HG02571 (cell line): ENCODE data around the gene BATF3.

Source experiments
- ATAC-seq: cut with Tn5 transposase; IDR thresholded peaks from one replicate; pipeline ENCODE4 v1.9.1; 2021; ENCODE audit warnings: mild to moderate bottlenecking, moderate library complexity; ENCODE audit not compliant: unreplicated experiment

Gene BATF3

DNA sequence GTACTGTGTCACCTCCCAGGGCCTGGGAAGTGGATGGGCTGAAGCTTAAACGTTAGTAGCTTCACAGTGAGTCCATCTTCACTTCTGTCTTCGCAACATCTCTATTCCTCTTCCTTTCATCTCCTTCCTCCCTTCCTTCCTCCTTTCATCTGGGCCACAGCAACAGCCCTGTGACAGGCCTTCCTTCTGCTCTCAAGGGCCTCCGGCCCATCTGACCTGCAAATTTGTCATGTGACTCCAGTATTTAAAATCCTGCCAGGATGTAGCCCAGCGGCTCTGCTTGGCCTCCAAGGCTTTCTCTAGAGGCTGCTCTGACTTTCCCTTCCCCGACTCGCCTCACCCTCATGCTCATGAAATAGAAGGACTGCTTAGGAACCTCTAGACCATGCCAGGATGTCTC, 10.9 kb upstream of the BATF3 start:
- ATAC-seq = no peak

DNA sequence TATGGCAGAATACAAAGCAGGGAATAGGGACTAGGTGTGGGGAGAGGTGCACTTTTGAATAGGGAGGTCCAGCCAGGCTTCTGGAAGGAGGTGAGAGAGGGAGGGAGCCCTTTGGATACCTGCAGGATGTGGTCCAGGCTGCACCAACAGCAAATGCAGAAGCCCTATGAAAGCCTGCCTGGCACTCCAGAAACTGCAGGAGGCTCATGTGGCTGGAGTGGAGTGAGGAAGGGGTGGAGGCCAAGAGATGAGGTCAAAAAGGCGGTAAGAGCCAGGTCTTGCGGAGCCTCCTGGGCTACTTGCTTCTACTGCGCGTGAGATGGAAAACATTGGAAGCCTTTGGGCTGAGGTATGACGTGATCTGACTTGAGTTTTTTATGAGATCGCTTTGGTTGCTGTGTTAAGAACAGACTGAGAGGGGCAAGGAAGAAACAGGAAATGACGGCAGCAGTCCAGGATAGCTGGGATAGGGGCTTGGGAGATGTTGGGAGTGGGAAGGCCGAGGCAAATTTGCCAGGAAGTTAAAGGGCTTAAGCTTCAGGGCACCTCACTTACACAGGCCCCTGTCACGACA, 4.4 kb upstream of the BATF3 start:
- no peak for ATAC-seq

DNA sequence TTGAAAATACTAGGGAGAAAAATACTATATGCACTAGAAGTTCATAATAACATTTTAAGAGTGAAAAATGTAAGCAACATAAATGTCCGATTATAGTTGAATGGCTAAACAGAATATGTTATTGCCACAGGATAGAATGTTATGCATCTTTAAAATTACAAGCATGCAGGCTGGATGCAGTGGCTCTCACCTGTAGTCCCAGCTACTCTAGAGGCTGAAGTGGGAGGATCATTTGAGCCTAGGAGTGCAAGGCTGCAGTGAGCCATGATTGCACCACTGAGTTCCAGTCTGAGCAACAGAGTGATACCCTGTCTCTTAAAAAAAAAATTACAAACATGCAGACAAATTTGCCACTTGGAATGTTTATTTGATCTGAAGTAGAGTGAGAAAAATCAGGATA, 3.0 kb upstream of the BATF3 start:
- no peak for ATAC-seq

DNA sequence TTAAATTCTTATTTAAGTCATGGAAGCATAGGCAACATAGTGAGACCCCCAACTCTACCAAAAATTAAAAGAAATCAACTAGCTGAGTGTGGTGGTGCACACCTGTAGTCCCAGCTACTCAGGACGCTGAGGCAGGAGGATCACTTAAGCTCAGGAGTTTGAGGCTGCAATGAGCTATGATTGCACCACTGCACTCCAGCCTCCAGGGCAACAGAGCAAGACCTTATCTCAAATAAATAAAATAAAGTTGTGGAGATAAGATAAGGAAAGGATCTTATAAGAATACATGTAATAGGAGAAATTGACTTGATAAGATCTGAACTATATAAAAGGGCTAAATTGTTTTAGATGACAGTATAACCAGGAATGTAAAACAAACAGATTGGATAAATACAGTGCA, 2.3 kb upstream of the BATF3 start:
- ATAC-seq = no peak

DNA sequence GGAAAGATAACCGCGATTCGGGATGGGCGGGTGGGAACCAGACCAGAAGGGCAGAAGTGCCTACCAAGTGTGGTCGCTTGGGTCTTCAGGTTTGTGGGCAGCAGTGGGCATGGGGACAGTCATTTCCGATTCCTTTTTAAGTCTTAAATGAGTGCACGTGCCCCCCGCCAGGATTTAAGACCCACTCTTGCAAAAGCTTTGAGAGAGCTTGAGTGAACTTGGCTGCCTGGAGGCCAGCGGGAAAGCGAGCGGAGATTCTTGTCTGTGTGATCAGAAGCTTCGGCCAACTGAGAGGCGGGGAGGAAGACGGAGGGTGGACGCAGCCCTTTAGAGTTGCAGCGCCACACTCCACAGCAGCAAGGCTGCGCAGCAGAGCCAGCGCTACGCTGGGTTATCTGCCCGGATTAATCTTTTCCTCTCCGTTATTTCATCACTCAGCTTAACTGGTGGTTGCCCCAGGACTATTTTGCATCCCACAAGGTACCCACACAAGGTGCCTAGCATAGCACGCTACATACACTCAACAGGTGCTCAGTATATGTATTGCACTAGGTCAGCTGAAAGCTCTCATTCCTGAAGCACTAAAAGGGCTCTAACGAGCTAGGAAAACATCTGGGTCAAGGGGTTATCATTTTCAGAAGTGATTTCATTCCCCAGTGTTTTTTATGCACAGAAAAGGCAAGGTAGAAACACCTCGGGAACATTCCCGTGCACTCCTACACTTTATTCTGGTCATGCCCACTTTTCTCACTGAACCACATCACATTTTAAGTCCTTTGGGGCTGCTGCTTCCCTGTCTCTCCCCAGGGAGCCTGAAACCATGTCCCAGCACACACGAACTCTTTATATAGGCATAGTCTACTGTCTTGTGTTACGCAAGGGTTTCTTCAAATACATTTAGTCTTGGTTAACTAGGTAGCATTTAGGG, 1.5 kb upstream of the BATF3 start:
- no peak for ATAC-seq

- ATAC-seq = no peak
Observed at GRCh38 chr1:212700223-212700891, 717 bp upstream of the BATF3 start.

DNA sequence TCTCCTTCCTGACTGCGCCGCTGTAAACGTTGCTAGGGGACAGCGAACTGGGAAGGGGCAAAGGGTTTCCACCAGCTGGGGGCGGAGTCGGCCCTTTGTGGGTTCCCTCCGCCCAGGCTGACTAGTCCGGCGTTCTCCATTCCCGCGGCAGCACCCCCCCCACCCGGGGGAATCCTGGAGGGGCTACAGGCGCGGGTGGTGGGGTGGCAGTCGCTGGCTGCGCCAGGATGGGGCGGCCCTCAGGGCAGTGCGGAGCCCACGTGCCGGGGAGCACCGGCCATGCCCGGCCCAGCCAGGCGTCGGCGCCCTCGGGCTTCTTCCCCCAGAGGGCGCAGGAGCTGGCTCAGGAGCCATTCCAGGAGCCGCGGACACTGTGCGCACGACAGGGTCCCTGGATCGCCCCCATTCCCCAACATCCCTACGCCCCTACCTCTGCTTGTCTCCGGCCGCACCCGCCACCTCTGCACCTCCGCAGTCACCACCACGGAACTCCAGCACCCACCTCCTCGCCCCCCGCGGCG, 476 bp downstream of the BATF3 start:
- ATAC-seq = peak; percentile 50

DNA sequence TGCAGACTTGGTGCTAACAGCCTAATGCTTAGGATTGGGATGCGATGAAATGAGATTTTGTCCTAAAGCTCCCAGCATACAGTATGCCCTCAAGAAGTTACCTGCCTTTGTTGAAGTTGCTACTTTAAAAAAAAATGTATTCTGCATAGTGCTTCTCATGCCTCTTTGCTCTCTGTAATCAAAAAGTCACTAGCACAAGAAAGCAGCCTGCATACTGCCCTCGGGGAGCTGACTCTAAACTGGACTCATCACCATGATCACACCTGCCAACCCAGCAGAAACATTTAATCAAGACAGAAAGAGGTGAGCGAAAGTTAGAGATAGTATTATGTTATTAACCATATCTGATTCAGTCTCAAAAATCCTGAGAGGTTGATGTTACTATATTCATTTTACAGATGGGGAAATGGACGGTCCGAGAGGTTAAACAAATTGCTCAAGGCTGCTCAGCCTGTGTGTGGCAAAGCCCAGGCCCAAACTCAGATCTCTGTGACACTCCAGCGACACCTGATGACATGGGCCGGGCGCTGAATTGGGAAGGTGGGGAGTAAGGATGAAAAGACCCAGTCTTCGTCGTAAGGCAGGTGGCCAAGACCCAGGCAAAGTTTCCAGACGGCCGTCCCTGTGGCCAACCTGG, 1.1 kb downstream of the BATF3 start:
- peak; percentile 10 for ATAC-seq

DNA sequence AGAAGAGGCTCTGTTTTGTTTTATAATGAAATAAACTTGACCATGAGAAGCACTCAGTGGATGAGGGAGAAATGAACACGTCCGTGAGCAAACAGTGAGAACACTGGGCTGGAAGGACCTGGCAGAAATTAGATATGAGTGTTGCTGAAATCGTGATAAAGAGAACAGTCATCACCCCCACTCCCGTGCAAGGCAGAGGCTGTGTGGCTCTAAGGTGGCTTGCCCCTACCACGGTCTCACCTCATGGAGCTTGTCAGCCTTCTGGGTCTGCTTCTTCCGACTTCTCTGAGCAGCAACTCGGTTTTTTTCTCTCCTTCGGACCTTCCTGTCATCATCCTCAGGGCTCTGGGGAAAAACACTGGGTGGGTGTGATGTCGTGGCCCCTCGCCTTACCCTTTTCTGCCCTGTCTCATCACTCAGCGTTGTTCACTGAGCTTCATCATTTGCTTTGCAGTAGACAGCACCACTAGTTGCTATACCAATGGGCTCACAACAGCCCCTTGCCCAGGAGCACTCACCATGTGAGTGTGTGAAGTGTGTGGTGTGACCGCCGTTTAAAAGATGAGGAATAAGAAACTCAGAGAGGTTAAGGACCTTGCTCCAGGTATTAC, 2.8 kb downstream of the BATF3 start:
- no peak for ATAC-seq

- ATAC-seq = no peak
Observed at GRCh38 chr1:212692774-212693644, 6.6 kb downstream of the BATF3 start.

DNA sequence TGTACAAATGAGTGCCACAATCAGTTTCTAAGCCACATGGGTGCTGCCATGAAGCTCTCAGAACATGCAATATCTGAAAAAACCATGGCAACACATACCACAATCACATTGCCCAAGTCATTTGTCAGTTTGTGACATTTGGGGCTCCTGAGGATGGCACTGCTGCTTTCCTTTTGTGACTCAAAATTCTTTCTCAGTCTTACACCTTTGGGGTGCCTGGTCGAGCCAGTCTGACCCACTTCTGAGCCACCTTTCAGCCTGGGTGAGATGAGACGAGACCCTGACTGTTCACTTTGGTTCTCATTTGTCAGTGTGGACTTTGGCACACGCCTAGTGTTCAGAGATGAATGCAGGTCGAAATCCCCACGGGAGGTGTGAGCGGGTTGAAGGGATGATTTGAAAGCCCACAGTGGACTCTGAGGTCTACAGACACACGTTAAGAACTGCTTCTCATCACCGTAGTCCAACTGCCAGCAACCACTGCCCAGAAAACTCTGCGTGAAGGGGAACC, 8.0 kb downstream of the BATF3 start:
- ATAC-seq = no peak

DNA sequence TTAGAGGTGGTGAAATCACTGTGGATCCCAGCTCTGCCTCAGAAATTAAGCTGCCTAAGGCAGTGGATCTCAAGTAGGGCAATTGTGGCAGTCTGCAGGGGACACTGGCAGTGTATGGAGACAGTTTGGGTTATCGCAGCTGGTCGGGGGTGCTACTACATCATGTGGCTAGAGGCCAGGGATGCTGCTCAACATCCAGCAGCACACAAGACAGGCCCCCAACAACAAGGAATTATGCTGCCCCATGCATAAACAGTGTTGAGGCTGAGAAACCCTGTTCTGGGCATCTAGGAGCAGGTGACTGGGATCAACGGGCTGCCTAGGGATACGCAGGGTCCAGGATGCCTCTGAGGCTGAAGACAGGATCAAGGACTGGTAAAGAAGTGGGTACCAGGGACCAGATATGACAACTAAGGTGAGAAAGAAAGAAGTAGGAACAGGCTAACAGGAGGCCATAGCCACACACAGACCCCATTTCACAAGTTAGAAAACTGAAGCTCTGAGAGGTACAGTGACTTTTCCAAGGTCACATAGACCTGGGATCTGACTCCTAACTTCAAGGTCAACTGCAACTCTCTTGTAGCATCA, 8.7 kb downstream of the BATF3 start:
- no peak for ATAC-seq

DNA sequence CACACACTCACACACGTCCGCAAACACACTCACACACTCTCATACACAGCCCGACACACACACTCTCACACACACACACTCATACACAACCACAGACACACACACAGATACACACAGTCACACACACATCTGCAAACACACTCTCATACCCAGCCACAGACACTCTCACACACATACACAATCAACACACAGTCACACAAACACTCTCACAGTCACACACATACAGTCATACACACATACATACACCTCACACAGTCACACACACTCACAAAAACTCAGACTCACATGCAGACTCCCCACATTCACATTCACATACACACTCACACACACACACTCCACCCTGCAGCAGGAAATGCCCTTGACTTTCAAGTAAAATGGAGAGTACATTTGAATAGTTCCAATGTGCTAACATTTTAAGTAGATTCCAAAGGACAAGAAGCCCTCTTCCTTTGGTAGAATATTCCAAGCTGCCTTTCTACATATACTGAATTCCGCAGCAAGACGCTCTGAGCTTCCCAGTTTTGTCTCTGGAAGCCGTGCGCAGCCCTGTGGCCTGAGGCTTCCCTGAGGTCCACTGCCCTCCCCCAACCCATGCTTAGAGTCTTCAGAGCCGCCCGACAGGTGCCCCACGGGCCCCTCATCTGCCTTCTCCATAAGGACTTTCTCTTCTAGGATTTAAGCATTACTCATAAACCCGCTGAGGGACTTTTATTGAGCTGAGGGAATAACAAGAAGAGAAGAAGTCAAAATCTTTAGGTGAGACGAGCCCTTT, 9.7 kb downstream of the BATF3 start:
- no peak for ATAC-seq

DNA sequence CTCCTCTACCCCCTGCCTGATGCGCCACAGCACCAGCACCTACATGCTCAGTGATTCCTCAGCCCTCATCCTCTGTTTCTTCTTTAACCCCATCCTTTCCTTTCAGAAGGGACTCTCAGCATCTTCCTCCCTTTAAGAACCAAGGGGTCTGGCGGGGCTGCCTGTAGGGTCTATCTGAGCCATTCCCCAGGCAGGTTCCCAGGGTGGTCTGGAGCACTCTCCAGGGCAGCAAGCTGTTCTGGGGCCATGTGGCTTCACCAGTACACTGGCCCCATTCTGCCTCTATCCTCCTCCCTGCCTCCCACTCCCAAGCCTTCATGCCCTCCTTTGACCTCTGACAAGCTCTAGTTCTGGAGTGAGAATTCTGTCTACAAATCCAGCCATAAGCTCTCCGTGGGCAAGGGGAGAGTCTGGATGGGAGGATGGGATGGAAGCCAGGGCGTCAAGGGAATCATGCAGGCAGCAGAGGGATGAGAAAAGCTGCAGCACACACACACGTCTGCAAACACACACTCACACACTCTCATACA, 10.4 kb downstream of the BATF3 start:
- no peak for ATAC-seq

GRCh38 chr1:212688341-212689047, 11.1 kb downstream of the BATF3 start:
- ATAC-seq = no peak

DNA sequence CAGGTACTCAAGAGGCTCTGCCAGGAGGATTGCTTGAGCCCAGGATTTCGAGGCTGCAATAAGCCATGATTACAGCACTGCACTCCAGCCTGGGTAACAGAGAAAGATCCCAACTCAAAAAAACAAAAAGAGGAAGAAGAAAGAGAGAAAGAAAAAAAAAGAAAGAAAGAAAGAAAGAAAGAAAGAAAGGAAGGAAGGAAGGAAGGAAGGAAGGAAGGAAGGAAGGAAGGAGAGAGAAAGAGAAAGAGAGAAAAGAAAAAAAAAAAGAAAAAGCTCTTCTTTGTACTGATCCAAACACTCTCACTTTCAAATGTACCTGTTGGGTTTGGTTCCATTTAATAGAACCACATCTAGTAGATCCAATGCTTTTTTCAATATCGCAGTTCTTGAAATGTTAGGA, 11.8 kb downstream of the BATF3 start:
- no peak for ATAC-seq

GRCh38 chr1:212686591-212686990, 13.0 kb downstream of the BATF3 start:
- ATAC-seq = no peak

GRCh38 chr1:212686069-212686468, 13.6 kb downstream of the BATF3 start:
- no peak for ATAC-seq
